K562 (cell line): ENCODE results near the gene CALM3. TPM values are rescaled to one million over a fixed set of nuclear protein-coding genes. Genes with fewer than 3 reads are reported as not detected.

Experiments
- ATAC-seq: fragments of 200-7000 bp; cut with Tn5 transposase; 3 replicates; pipeline ENCODE4 v1.9.1; 2020; ENCODE audit warnings: moderate library complexity
- BruUV-seq: library from RNA; stranded (reverse); fragments of 400-500 nt; replicated peaks from 2 replicates; lab custom pipeline; 2021; lab: Mats Ljungman, UMichigan
- CTCF ChIA-PET: fragments of 300-600 bp; formaldehyde crosslinking; extraction: SDS; loops from one replicate; lab custom pipeline; 2021; ENCODE audit warnings: low intra/inter-chr PET ratio; lab: Yijun Ruan, JAX
- POLR2A ChIA-PET: fragments of 300-600, 350-650 bp; sonication (Branson Sonifier 250); formaldehyde crosslinking; extraction: SDS; loops from one replicate; lab custom pipeline; 2021; ENCODE audit warnings: antibody characterized with exemption, inconsistent platforms; lab: Yijun Ruan, JAX
- DNase-seq, 4 experiments: peaks; one replicate each; pipeline versions ENCODE4 v3.0.0 to v3.0.0-alpha.2; 2011 to 2018; ENCODE audit warnings: low spot score in 3 of 4, mixed read lengths in 3 of 4; ENCODE audit errors: extremely low read depth in 1 of 4
- FAIRE-seq: peaks from 2 replicates; lab custom pipeline; 2011; peaks lifted over from hg19 to GRCh38; lab: Jason Lieb, UNC
- H2AFZ ChIP-seq: 2 replicates; pipeline ENCODE4 v1.6.0; 2011; ENCODE audit warnings: low read depth, low read length, control low read depth, inconsistent platforms
- H3K27ac ChIP-seq: fragments of 200-600 bp; 3 replicates; pipeline ENCODE4 v1.8.0; 2011; ENCODE audit warnings: low read depth, mild to moderate bottlenecking, control low read depth, inconsistent platforms, low read length, moderate library complexity, mixed read lengths; ENCODE audit errors: extremely low read depth
- H3K27me3 ChIP-seq, 2 experiments: fragments of 300-600 bp in 1 of 2; 2 replicates in 1 of 2; 3 replicates in 1 of 2; pipeline versions ENCODE4 v1.6.0 to v1.8.0; 2011; ENCODE audit warnings: inconsistent platforms in 2 of 2, low read length in 2 of 2, mild to moderate bottlenecking in 1 of 2, mixed read lengths in 1 of 2, moderate library complexity in 1 of 2; ENCODE audit not compliant: control insufficient read depth in 2 of 2, insufficient read depth in 2 of 2
- H3K36me3 ChIP-seq: fragments of 300-600 bp; 3 replicates; pipeline ENCODE4 v1.8.0; 2011; ENCODE audit warnings: mild to moderate bottlenecking, low read length, inconsistent platforms; ENCODE audit not compliant: control insufficient read depth, insufficient read depth
- H3K4me1 ChIP-seq, 2 experiments: fragments of 200-600 bp in 1 of 2; replicated peaks in 1 of 2; 2 replicates in 1 of 2; 3 replicates in 1 of 2; pipeline versions ENCODE4 v1.5.1 to v1.8.0; 2011; ENCODE audit warnings: inconsistent platforms in 2 of 2, low read length in 2 of 2, mild to moderate bottlenecking in 1 of 2, mixed read lengths in 1 of 2, moderate library complexity in 1 of 2; ENCODE audit not compliant: control insufficient read depth in 2 of 2, insufficient read depth in 2 of 2
- H3K4me2 ChIP-seq: 2 replicates; pipeline ENCODE4 v1.6.1; 2011; ENCODE audit warnings: low read length, control low read depth, inconsistent platforms, mixed read lengths; ENCODE audit not compliant: insufficient read depth
- H3K4me3 ChIP-seq: fragments of 200-600 bp; sonication (generic), shearing (Covaris generic); 2 replicates; pipeline ENCODE4 v1.5.1; 2016; ENCODE audit warnings: control low read depth, inconsistent platforms
- H3K79me2 ChIP-seq: fragments of 200-600 bp; 3 replicates; pipeline ENCODE4 v1.8.0; 2011; ENCODE audit warnings: low read length, inconsistent platforms; ENCODE audit not compliant: control insufficient read depth, insufficient read depth
- H3K9ac ChIP-seq, 2 experiments: 2 replicates each; pipeline versions ENCODE4 v1.6.0 to v1.6.1; 2011; ENCODE audit warnings: low read depth in 2 of 2, low read length in 2 of 2, control low read depth in 1 of 2, inconsistent platforms in 1 of 2, mild to moderate bottlenecking in 1 of 2, mixed read lengths in 1 of 2; ENCODE audit not compliant: insufficient read depth in 1 of 2
- H3K9me1 ChIP-seq: one replicate; pipeline ENCODE4 v1.6.0; 2011; ENCODE audit warnings: inconsistent platforms, mild to moderate bottlenecking, low read length, moderate library complexity; ENCODE audit not compliant: control insufficient read depth, insufficient read depth
- H3K9me3 ChIP-seq: replicated peaks from 2 replicates; pipeline ENCODE4 v1.5.1; 2011; ENCODE audit warnings: low read depth, low read length, inconsistent platforms; ENCODE audit not compliant: control insufficient read depth, insufficient read depth
- H4K20me1 ChIP-seq: replicated peaks from 2 replicates; pipeline ENCODE4 v1.6.1; 2011; ENCODE audit warnings: low read length, inconsistent platforms, mixed read lengths; ENCODE audit not compliant: control insufficient read depth, insufficient read depth
- KAT8 ChIP-seq: fragments of 450-650 bp; IDR thresholded peaks from 2 replicates; pipeline ENCODE4 v1.6.1; 2016; ENCODE audit warnings: low read depth, mild to moderate bottlenecking
- SLC30A9 ChIP-seq: fragments of 250-450 bp; sonication (Bioruptor Pico); IDR thresholded peaks from 2 replicates; pipeline ENCODE4 v1.8.0; 2022; ENCODE audit warnings: mild to moderate bottlenecking, moderate library complexity
- ZBTB33 ChIP-seq: sonication (generic); formaldehyde crosslinking; IDR thresholded peaks from 2 replicates; pipeline ENCODE4 v1.8.1; 2023; ENCODE audit warnings: mild to moderate bottlenecking, missing genetic modification reagents
- ZHX1 ChIP-seq: fragments of 150-350 bp; conservative IDR thresholded peaks from 2 replicates; pipeline ENCODE4 v1.6.1; 2014; ENCODE audit warnings: low read length
- WGBS: fragments of 100-300 bp; shearing (Covaris generic); methylation state at CpG from one replicate; pipeline ENCODE4 v1.1.6; 2016; ENCODE audit warnings: low coverage, mixed read lengths; ENCODE audit not compliant: insufficient coverage; ENCODE audit errors: missing lambda C conversion rate; 5-methylcytosine and 5-hydroxymethylcytosine counted together
- in situ Hi-C: fragments of 300-500 bp; cut with MboI; formaldehyde crosslinking; loops from 4 replicates; pipeline ENCODE4 v1.15.0; 2018; ENCODE audit warnings: inconsistent platforms, mixed read lengths
- intact Hi-C: fragments of 100-400 bp; cut with micrococcal nuclease; formaldehyde crosslinking; loops from 2 replicates; pipeline ENCODE4 v1.14.2; 2022
- polyA plus RNA-seq, 8 experiments: library from polyadenylated mRNA; depleted of rRNA in 4 of 8; stranded (reverse) in 5 of 8; unstranded in 3 of 8; fragments of >200 nt; fragmentation: Nextera tagmentation in 2 of 8; fragmentation: Illumina TruSeq in 1 of 8; extraction: Ambion mirVana in 2 of 8; extraction: Trizol in 1 of 8; gene quantifications; 2 replicates each; pipeline versions ENCODE4 v1.2.1 to v1.2.3, GENCODE V29; 2011 to 2014; ENCODE audit warnings: inconsistent platforms in 1 of 8, missing spikeins in 1 of 8
- total RNA-seq, 7 experiments: library from RNA; depleted of rRNA in 6 of 7; stranded (reverse); fragments of >200 nt in 6 of 7; fragmentation: Illumina TruSeq in 2 of 7; extraction: Trizol in 2 of 7; gene quantifications; 2 replicates each; pipeline versions ENCODE4 v1.2.1 to v1.2.3, GENCODE V29; 2011 to 2021; ENCODE audit warnings: low replicate concordance in 1 of 7

The CALM3 gene
- total and polyA plus RNA-seq, 9 of the 15 experiments (the other 6 are each of a cell fraction or from before 2014, with no cell fraction given) = 34.6 to 350 (median 156) TPM

GRCh38 chr19:46646402-46646801 lies 45.3 kb downstream of the CALM3 start (continued):
- TF ChIP-seq ZHX1 = no peak
- TF ChIP-seq, all 486 proteins: peak for 5

GRCh38 chr19:46648060-46648960 lies 47.2 kb downstream of the CALM3 start:
- intact Hi-C loops (no loop called here), in situ Hi-C loops (no loop called here)
- POLR2A ChIA-PET = interaction anchor here (0.6 kb wide), 1 partner anchor 9 kb away, joined by 3 read pairs; no protein-coding TSS in a partner anchor
- Histone ChIP-seq H2AFZ (no peak overlapping the region), H3K79me2 (no peaks in the 10 kb centered on the region), H3K4me2 (no peak overlapping the region), H4K20me1 (no peaks in the 10 kb centered on the region), H3K27ac (no peak overlapping the region), H3K9ac (no peak overlapping the region), H3K27me3 (no peaks in the 10 kb centered on the region), H3K9me3 (no peaks in the 10 kb centered on the region), H3K9me1 (no peaks in the 10 kb centered on the region), H3K4me3 (no peak overlapping the region), H3K36me3 (no peaks in the 10 kb centered on the region), H3K4me1 (peaks cover 0 to 4% of the 10 kb centered on the region in 2 experiments; a peak in 2 of 5 replicates)
- CTCF ChIA-PET = no interaction called here
- BruUV-seq = no TSS peak
- no peak for DNase-seq
- WGBS = 65% methylated on average over 15 of the region's 63 CpGs
- FAIRE-seq = no peak
- peak; percentile 87 for TF ChIP-seq ZBTB33 (CRISPR knock-in tag)
- TF ChIP-seq KAT8 = no peak
- no peak for TF ChIP-seq SLC30A9 (CRISPR knock-in tag)
- ATAC-seq = no peak
